Mesenteric fat pad (tissue), 1 donor: ENCODE measurements around the gene ADAM11. TPM values are rescaled to one million over a fixed set of nuclear protein-coding genes. Genes with fewer than 3 reads are reported as not detected.
A peak's percentile ranks its signal among the peaks of the same experiment; 100 is the strongest.
"Not testable (repeated sequence)": the region's sequence is repeated elsewhere in the genome, so short reads cannot be mapped to it uniquely, and the experiment has no call there.

Experiments used
- DNase-seq: peaks from one replicate; pipeline ENCODE4 v3.0.0-alpha.2; 2020; ENCODE audit warnings: low spot score
- long read RNA-seq: library from polyadenylated mRNA; unstranded; transcript quantifications from one replicate; pipeline ENCODE4 v2.0.0, GENCODE V29; 2020
- total RNA-seq: library from RNA; stranded (reverse); fragmentation: NEBNext Ultra II Directional; extraction: Animal tissue kit (Norgen Biotek cat#: 25700); gene quantifications from one replicate; pipeline ENCODE4 v1.2.1, GENCODE V29; 2021
- donor health status: DM: yes; HTN: yes; CAD: no.

The ADAM11 gene
- total RNA-seq, result 0.67 TPM
- long read RNA-seq, result 0 reads

GRCh38 chr17:44758414-44759085 lies at the start of gene ADAM11:
TSS of gene ADAM11 (plus strand) at chr17:44758988. CDS start at chr17:44759200, 212 bp downstream.
- peak; percentile 81 for DNase-seq

- no peak for DNase-seq
These were observed 39.3 kb upstream of the ADAM11 start for GRCh38 chr17:44719444-44719843.

- DNase-seq, result peak; percentile 35
These were observed 36.5 kb upstream of the ADAM11 start for GRCh38 chr17:44722254-44722653.

GRCh38 chr17:44726121-44726520 lies 32.7 kb upstream of the ADAM11 start:
- not testable (repeated sequence) for DNase-seq

GRCh38 chr17:44733753-44734152 lies 25.0 kb upstream of the ADAM11 start:
- DNase-seq, result no peak

GRCh38 chr17:44734272-44734671 lies 24.5 kb upstream of the ADAM11 start:
- no peak for DNase-seq

- no peak for DNase-seq
These were observed 22.1 kb upstream of the ADAM11 start for GRCh38 chr17:44736551-44737240.

- DNase-seq, result no peak
These were observed 20.4 kb upstream of the ADAM11 start for GRCh38 chr17:44738214-44738906.

- DNase-seq, result no peak
These were observed 17.5 kb upstream of the ADAM11 start for GRCh38 chr17:44741316-44741715.

- no peak for DNase-seq
These were observed 13.5 kb upstream of the ADAM11 start for GRCh38 chr17:44745301-44745700.

GRCh38 chr17:44745738-44746137 lies 13.1 kb upstream of the ADAM11 start:
- DNase-seq, result not testable (repeated sequence)

GRCh38 chr17:44747566-44747965 lies 11.2 kb upstream of the ADAM11 start:
- no peak for DNase-seq

- DNase-seq, result no peak
These were observed 9.5 kb upstream of the ADAM11 start for GRCh38 chr17:44749076-44749979.

- no peak for DNase-seq
These were observed 8.8 kb upstream of the ADAM11 start for GRCh38 chr17:44749980-44750318.

- no peak for DNase-seq
These were observed 7.5 kb upstream of the ADAM11 start for GRCh38 chr17:44751331-44751730.

- DNase-seq, result no peak
These were observed 7.0 kb upstream of the ADAM11 start for GRCh38 chr17:44751806-44752205.

GRCh38 chr17:44752953-44753861 lies 5.6 kb upstream of the ADAM11 start:
- DNase-seq, result no peak

- no peak for DNase-seq
These were observed 4.5 kb upstream of the ADAM11 start for GRCh38 chr17:44754276-44754675.

- DNase-seq, result not testable (repeated sequence)
These were observed 3.6 kb upstream of the ADAM11 start for GRCh38 chr17:44755180-44755579.
